K562 (cell line): Measurements from ENCODE around the gene KIF5A. TPM values are rescaled to one million over a fixed set of nuclear protein-coding genes. Genes with fewer than 3 reads are reported as not detected.

Experiments
- ATF2 ChIP-seq: sonication (generic); formaldehyde crosslinking; IDR thresholded peaks from 2 replicates; pipeline ENCODE4 v1.8.1; 2022; ENCODE audit warnings: missing genetic modification reagents
- BCLAF1 ChIP-seq, 2 experiments: fragments of 450-650 bp in 1 of 2; IDR thresholded peaks; 2 replicates each; pipeline ENCODE4 v1.6.1; 2011 to 2017; ENCODE audit warnings: low read depth in 2 of 2, antibody characterized with exemption in 1 of 2, borderline replicate concordance in 1 of 2, low read length in 1 of 2, mild to moderate bottlenecking in 1 of 2, mixed read lengths in 1 of 2; ENCODE audit not compliant: control insufficient read depth in 1 of 2
- BRD4 ChIP-seq: fragments of 200-600 bp; sonication (generic); IDR thresholded peaks from 2 replicates; pipeline ENCODE4 v1.6.1; 2017; ENCODE audit warnings: inconsistent platforms
- CREM ChIP-seq: IDR thresholded peaks from 2 replicates; pipeline ENCODE4 v1.6.1; 2014; ENCODE audit warnings: antibody characterized with exemption, low read depth
- GABPA ChIP-seq: fragments of 200-800 bp; sonication (Bioruptor generic); conservative IDR thresholded peaks from 2 replicates; pipeline ENCODE4 v1.6.1; 2016; ENCODE audit warnings: low read depth, missing genetic modification characterization, missing compliant biosample characterization
- HCFC1 ChIP-seq: IDR thresholded peaks from 2 replicates; pipeline ENCODE4 v1.6.1; 2012; ENCODE audit warnings: low read depth, low read length, improper control_type of control experiment
- HMG20A ChIP-seq: fragments of 450-650 bp; formaldehyde crosslinking; conservative IDR thresholded peaks from 2 replicates; pipeline ENCODE4 v1.4.0; 2020; ENCODE audit warnings: mild to moderate bottlenecking, mixed read lengths
- MTA1 ChIP-seq: fragments of 450-650 bp; IDR thresholded peaks from 2 replicates; pipeline ENCODE4 v1.6.1; 2017; ENCODE audit warnings: borderline replicate concordance
- NR1H2 ChIP-seq: sonication (generic); formaldehyde crosslinking; IDR thresholded peaks from 2 replicates; pipeline ENCODE4 v1.4.0; 2020; ENCODE audit warnings: mild to moderate bottlenecking, missing genetic modification reagents
- PCBP1 ChIP-seq: fragments of 200-400 bp; formaldehyde crosslinking; IDR thresholded peaks from 2 replicates; pipeline ENCODE4 v1.6.1; 2018; ENCODE audit warnings: mild to moderate bottlenecking, low read depth, low read length; ENCODE audit not compliant: poor library complexity, severe bottlenecking
- PRPF4 ChIP-seq: fragments of 200-400 bp; formaldehyde crosslinking; IDR thresholded peaks from one replicate; pipeline ENCODE4 v1.6.1; 2017; ENCODE audit warnings: low read length, low read depth, mild to moderate bottlenecking; ENCODE audit not compliant: insufficient read depth, poor library complexity, severe bottlenecking
- STAT5B ChIP-seq: fragments of 250-450 bp; sonication (Bioruptor Pico); IDR thresholded peaks from 2 replicates; pipeline ENCODE4 v1.8.0; 2021; ENCODE audit warnings: mild to moderate bottlenecking, inconsistent platforms
- ZNF318 ChIP-seq, 2 experiments: fragments of 450-650 bp; IDR thresholded peaks; 2 replicates each; pipeline ENCODE4 v1.6.1; 2016; ENCODE audit warnings: mild to moderate bottlenecking in 2 of 2, borderline replicate concordance in 1 of 2, low read depth in 1 of 2, moderate library complexity in 1 of 2
- ZNF830 ChIP-seq: fragments of 250-450 bp; sonication (Bioruptor Pico); IDR thresholded peaks from 2 replicates; pipeline ENCODE4 v1.5.0; 2021; ENCODE audit warnings: mild to moderate bottlenecking
- polyA plus RNA-seq, 8 experiments: library from polyadenylated mRNA; depleted of rRNA in 4 of 8; stranded (reverse) in 5 of 8; unstranded in 3 of 8; fragments of >200 nt; fragmentation: Nextera tagmentation in 2 of 8; fragmentation: Illumina TruSeq in 1 of 8; extraction: Ambion mirVana in 2 of 8; extraction: Trizol in 1 of 8; gene quantifications; 2 replicates each; pipeline versions ENCODE4 v1.2.1 to v1.2.3, GENCODE V29; 2011 to 2014; ENCODE audit warnings: inconsistent platforms in 1 of 8, missing spikeins in 1 of 8
- total RNA-seq, 7 experiments: library from RNA; depleted of rRNA in 6 of 7; stranded (reverse); fragments of >200 nt in 6 of 7; fragmentation: Illumina TruSeq in 2 of 7; extraction: Trizol in 2 of 7; gene quantifications; 2 replicates each; pipeline versions ENCODE4 v1.2.1 to v1.2.3, GENCODE V29; 2011 to 2021; ENCODE audit warnings: low replicate concordance in 1 of 7

Gene KIF5A
- total and polyA plus RNA-seq, 9 of the 15 experiments (the other 6 are each of a cell fraction or from before 2014, with no cell fraction given), result 3.4 to 17.7 (median 8.0) TPM

GRCh38 chr12:57552835-57553313, 3.0 kb downstream of the KIF5A start (continued):
- no peak for TF ChIP-seq BCLAF1 (IDR thresholded peaks at IDR 0.05; ENCODE audit: borderline replicate concordance in 1 of 2, control insufficient read depth in 1 of 2, low read depth in 2 of 2, low read length in 1 of 2)
- TF ChIP-seq GABPA (tag), result no peak
- no peak for TF ChIP-seq BRD4
- TF ChIP-seq ATF2 (CRISPR knock-in tag), result no peak
- no peak for TF ChIP-seq PRPF4
- no peak for TF ChIP-seq NR1H2
- TF ChIP-seq STAT5B, result no peak
- TF ChIP-seq HCFC1, result no peak
- no peak for TF ChIP-seq ZNF318 (IDR thresholded peaks at IDR 0.05; ENCODE audit: borderline replicate concordance in 1 of 2, low read depth in 1 of 2)
- TF ChIP-seq HMG20A (CRISPR knock-in tag), result no peak
- no peak for TF ChIP-seq PCBP1
- TF ChIP-seq CREM, result no peak
- TF ChIP-seq ZNF830 (CRISPR knock-in tag), result no peak
- TF ChIP-seq MTA1, result no peak
